K562 (cell line): ENCODE results near the gene PIANP. TPM values are rescaled to one million over a fixed set of nuclear protein-coding genes. Genes with fewer than 3 reads are reported as not detected.

ENCODE experiments used
- CBX3 ChIP-seq, 2 experiments: IDR thresholded peaks; 1 replicate in 1 of 2; 2 replicates in 1 of 2; pipeline ENCODE4 v1.6.1; 2012; ENCODE audit warnings: inconsistent platforms in 2 of 2, low read length in 2 of 2, borderline replicate concordance in 1 of 2, control low read depth in 1 of 2
- CCAR2 ChIP-seq: fragments of 200-400 bp; formaldehyde crosslinking; IDR thresholded peaks from 2 replicates; pipeline ENCODE4 v1.6.1; 2017; ENCODE audit warnings: mild to moderate bottlenecking, low read depth, low read length
- GTF2A2 ChIP-seq: IDR thresholded peaks from 2 replicates; pipeline ENCODE4 v1.6.1; 2016; ENCODE audit warnings: mild to moderate bottlenecking, missing genetic modification characterization, missing compliant biosample characterization
- MXI1 ChIP-seq: IDR thresholded peaks from 2 replicates; pipeline ENCODE4 v1.6.1; 2011; ENCODE audit warnings: low read depth, mild to moderate bottlenecking, improper control_type of control experiment, low read length
- NFIX ChIP-seq: fragments of 250-450 bp; sonication (Bioruptor Pico); IDR thresholded peaks from 2 replicates; pipeline ENCODE4 v1.4.0; 2020; ENCODE audit warnings: low read depth, mild to moderate bottlenecking, moderate library complexity
- POLR2A ChIP-seq: fragments of 450-650 bp; conservative IDR thresholded peaks from 2 replicates; pipeline ENCODE4 v1.6.1; 2016
- SETDB1 ChIP-seq: IDR thresholded peaks from one replicate; pipeline ENCODE4 v1.6.1; 2012; ENCODE audit warnings: low read length, control low read depth, inconsistent platforms
- SIN3B ChIP-seq: fragments of 450-650 bp; IDR thresholded peaks from 2 replicates; pipeline ENCODE4 v1.6.1; 2017; ENCODE audit warnings: low read depth, mild to moderate bottlenecking, moderate library complexity
- SIX5 ChIP-seq, 2 experiments: IDR thresholded peaks; 2 replicates each; pipeline ENCODE4 v1.6.1; 2011; ENCODE audit warnings: low read length in 2 of 2, borderline replicate concordance in 1 of 2, low read depth in 1 of 2, mild to moderate bottlenecking in 1 of 2, moderate library complexity in 1 of 2; ENCODE audit not compliant: insufficient read depth in 1 of 2
- SREBF2 ChIP-seq: sonication (generic); formaldehyde crosslinking; IDR thresholded peaks from 2 replicates; pipeline ENCODE4 v1.4.0; 2020; ENCODE audit warnings: mild to moderate bottlenecking, missing genetic modification reagents
- TAF1 ChIP-seq: IDR thresholded peaks from 2 replicates; pipeline ENCODE4 v1.6.1; 2011; ENCODE audit warnings: mild to moderate bottlenecking, low read length, moderate library complexity; ENCODE audit not compliant: insufficient read depth, control insufficient read depth, severe bottlenecking; ENCODE audit errors: extremely low read depth
- ZNF134 ChIP-seq: fragments of 250-450 bp; sonication (Bioruptor Pico); conservative IDR thresholded peaks from 2 replicates; pipeline ENCODE4 v1.4.0; 2020
- ZNF165 ChIP-seq: fragments of 250-450 bp; sonication (Bioruptor Pico); IDR thresholded peaks from 2 replicates; pipeline ENCODE4 v1.4.0; 2020; ENCODE audit warnings: borderline replicate concordance
- polyA plus RNA-seq, 8 experiments: library from polyadenylated mRNA; depleted of rRNA in 4 of 8; stranded (reverse) in 5 of 8; unstranded in 3 of 8; fragments of >200 nt; fragmentation: Nextera tagmentation in 2 of 8; fragmentation: Illumina TruSeq in 1 of 8; extraction: Ambion mirVana in 2 of 8; extraction: Trizol in 1 of 8; gene quantifications; 2 replicates each; pipeline versions ENCODE4 v1.2.1 to v1.2.3, GENCODE V29; 2011 to 2014; ENCODE audit warnings: inconsistent platforms in 1 of 8, missing spikeins in 1 of 8
- total RNA-seq, 7 experiments: library from RNA; depleted of rRNA in 6 of 7; stranded (reverse); fragments of >200 nt in 6 of 7; fragmentation: Illumina TruSeq in 2 of 7; extraction: Trizol in 2 of 7; gene quantifications; 2 replicates each; pipeline versions ENCODE4 v1.2.1 to v1.2.3, GENCODE V29; 2011 to 2021; ENCODE audit warnings: low replicate concordance in 1 of 7
- TF ChIP-seq, protein P1 (sequence below): fragments of 450-650 bp; IDR thresholded peaks from 2 replicates; pipeline ENCODE4 v1.6.1; 2017; ENCODE audit warnings: antibody characterized with exemption, mild to moderate bottlenecking
- TF ChIP-seq, protein P2 (sequence below), 3 experiments: fragments of 200-800 bp in 1 of 3; fragments of 250-450 bp in 1 of 3; fragments of 450-650 bp in 1 of 3; sonication (Bioruptor Pico) in 1 of 3; sonication (Bioruptor generic) in 1 of 3; formaldehyde crosslinking in 1 of 3; IDR thresholded peaks; 2 replicates each; pipeline versions ENCODE4 v1.6.1 to v1.8.0; 2016 to 2022; ENCODE audit warnings: mild to moderate bottlenecking in 2 of 3, missing genetic modification characterization in 2 of 3, missing compliant biosample characterization in 1 of 3, moderate library complexity in 1 of 3
- TF ChIP-seq, protein P3 (sequence below): fragments of 450-650 bp; IDR thresholded peaks from 2 replicates; pipeline ENCODE4 v1.6.1; 2016; ENCODE audit warnings: borderline replicate concordance

The PIANP gene
- total and polyA plus RNA-seq, 9 of the 15 experiments (the other 6 are each of a cell fraction or from before 2014, with no cell fraction given): 0.07 TPM; not detected in 8

DNA sequence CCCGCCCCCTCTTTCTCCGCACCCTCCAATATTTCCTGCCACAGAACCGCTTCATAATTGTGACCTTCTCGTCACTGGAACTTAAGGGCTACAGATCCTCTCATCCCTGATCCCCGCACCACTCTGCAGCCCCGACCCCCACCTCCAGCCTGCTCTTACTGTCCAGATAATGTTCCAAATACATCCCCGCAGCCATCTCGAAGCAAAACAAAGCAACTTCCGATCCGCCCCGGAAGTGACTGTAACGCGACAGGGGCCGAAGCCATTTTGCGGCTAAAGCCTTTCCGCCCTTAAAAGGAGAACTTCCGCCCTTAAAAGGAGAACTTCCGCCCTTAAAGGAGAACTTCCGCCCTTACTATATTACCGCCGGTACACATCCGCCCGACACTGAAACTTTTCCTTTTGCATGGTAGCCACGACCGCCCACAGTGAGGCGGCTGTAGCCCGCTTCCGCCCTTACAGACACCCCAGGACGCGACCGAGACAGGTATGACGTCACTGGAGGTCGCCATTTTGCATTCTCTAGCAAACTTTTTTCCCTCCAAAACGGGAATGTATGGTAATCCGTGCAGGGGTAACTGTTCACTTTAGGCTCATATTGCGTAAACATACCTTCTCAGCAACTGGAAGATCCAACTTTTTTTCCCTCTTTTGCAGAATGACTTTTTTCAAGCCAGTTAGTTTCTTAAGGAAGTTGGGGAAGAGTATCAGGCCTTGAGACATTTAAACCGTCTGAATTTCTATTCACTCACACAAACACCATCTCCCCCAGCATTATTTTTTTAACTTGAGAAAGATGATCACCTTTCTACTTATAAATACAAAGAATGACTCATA, 37.5 kb downstream of the PIANP start, which contains the start of gene ING4 (continued):
- TF ChIP-seq, protein P1, sequence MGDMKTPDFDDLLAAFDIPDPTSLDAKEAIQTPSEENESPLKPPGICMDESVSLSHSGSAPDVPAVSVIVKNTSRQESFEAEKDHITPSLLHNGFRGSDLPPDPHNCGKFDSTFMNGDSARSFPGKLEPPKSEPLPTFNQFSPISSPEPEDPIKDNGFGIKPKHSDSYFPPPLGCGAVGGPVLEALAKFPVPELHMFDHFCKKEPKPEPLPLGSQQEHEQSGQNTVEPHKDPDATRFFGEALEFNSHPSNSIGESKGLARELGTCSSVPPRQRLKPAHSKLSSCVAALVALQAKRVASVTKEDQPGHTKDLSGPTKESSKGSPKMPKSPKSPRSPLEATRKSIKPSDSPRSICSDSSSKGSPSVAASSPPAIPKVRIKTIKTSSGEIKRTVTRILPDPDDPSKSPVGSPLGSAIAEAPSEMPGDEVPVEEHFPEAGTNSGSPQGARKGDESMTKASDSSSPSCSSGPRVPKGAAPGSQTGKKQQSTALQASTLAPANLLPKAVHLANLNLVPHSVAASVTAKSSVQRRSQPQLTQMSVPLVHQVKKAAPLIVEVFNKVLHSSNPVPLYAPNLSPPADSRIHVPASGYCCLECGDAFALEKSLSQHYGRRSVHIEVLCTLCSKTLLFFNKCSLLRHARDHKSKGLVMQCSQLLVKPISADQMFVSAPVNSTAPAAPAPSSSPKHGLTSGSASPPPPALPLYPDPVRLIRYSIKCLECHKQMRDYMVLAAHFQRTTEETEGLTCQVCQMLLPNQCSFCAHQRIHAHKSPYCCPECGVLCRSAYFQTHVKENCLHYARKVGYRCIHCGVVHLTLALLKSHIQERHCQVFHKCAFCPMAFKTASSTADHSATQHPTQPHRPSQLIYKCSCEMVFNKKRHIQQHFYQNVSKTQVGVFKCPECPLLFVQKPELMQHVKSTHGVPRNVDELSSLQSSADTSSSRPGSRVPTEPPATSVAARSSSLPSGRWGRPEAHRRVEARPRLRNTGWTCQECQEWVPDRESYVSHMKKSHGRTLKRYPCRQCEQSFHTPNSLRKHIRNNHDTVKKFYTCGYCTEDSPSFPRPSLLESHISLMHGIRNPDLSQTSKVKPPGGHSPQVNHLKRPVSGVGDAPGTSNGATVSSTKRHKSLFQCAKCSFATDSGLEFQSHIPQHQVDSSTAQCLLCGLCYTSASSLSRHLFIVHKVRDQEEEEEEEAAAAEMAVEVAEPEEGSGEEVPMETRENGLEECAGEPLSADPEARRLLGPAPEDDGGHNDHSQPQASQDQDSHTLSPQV: peak; percentile 85
- TF ChIP-seq NFIX (CRISPR knock-in tag): peak; percentile 19; the same call in 1 of the 2 replicates
- TF ChIP-seq GTF2A2 (tag): no peak
- TF ChIP-seq TAF1: peak; percentile 38
- TF ChIP-seq CBX3 (IDR thresholded peaks at IDR 0.05; ENCODE audit: borderline replicate concordance in 1 of 2, low read length in 2 of 2): peak in 1 of 2 experiments; percentile 67; a peak in 1 of 3 replicates
- TF ChIP-seq, protein P2, sequence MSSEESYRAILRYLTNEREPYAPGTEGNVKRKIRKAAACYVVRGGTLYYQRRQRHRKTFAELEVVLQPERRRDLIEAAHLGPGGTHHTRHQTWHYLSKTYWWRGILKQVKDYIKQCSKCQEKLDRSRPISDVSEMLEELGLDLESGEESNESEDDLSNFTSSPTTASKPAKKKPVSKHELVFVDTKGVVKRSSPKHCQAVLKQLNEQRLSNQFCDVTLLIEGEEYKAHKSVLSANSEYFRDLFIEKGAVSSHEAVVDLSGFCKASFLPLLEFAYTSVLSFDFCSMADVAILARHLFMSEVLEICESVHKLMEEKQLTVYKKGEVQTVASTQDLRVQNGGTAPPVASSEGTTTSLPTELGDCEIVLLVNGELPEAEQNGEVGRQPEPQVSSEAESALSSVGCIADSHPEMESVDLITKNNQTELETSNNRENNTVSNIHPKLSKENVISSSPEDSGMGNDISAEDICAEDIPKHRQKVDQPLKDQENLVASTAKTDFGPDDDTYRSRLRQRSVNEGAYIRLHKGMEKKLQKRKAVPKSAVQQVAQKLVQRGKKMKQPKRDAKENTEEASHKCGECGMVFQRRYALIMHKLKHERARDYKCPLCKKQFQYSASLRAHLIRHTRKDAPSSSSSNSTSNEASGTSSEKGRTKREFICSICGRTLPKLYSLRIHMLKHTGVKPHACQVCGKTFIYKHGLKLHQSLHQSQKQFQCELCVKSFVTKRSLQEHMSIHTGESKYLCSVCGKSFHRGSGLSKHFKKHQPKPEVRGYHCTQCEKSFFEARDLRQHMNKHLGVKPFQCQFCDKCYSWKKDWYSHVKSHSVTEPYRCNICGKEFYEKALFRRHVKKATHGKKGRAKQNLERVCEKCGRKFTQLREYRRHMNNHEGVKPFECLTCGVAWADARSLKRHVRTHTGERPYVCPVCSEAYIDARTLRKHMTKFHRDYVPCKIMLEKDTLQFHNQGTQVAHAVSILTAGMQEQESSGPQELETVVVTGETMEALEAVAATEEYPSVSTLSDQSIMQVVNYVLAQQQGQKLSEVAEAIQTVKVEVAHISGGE (CRISPR knock-in tag; IDR thresholded peaks at IDR 0.05): peak in 2 of 3 experiments; percentile 28 to 96; a peak in 3 of 6 replicates
- no peak for TF ChIP-seq SETDB1
- TF ChIP-seq, protein P3, sequence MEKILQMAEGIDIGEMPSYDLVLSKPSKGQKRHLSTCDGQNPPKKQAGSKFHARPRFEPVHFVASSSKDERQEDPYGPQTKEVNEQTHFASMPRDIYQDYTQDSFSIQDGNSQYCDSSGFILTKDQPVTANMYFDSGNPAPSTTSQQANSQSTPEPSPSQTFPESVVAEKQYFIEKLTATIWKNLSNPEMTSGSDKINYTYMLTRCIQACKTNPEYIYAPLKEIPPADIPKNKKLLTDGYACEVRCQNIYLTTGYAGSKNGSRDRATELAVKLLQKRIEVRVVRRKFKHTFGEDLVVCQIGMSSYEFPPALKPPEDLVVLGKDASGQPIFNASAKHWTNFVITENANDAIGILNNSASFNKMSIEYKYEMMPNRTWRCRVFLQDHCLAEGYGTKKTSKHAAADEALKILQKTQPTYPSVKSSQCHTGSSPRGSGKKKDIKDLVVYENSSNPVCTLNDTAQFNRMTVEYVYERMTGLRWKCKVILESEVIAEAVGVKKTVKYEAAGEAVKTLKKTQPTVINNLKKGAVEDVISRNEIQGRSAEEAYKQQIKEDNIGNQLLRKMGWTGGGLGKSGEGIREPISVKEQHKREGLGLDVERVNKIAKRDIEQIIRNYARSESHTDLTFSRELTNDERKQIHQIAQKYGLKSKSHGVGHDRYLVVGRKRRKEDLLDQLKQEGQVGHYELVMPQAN: peak; percentile 90
- TF ChIP-seq ZNF165: no peak
- TF ChIP-seq SREBF2 (CRISPR knock-in tag): no peak
- no peak for TF ChIP-seq CCAR2
- TF ChIP-seq POLR2A: peak; percentile 72
- no peak for TF ChIP-seq ZNF134 (CRISPR knock-in tag)
- TF ChIP-seq MXI1: peak; percentile 38; the same call in 1 of the 2 replicates
- TF ChIP-seq SIN3B: peak; percentile 92
- peak; percentile 80 to 85 for TF ChIP-seq SIX5 (IDR thresholded peaks at IDR 0.05; ENCODE audit: borderline replicate concordance in 1 of 2, insufficient read depth in 1 of 2, low read depth in 1 of 2, low read length in 2 of 2)
